VCaP (cell line): Measurements from ENCODE around the gene PDIA6.

Experiments used
- H3K27ac ChIP-seq: fragments of 450-650 bp; 2 replicates; pipeline ENCODE4 v1.5.1; 2017
- CTCF ChIP-seq: fragments of 450-650 bp; conservative IDR thresholded peaks from 2 replicates; pipeline ENCODE4 v1.5.1; 2017; ENCODE audit warnings: mild to moderate bottlenecking, moderate library complexity

Gene PDIA6

GRCh38 chr2:10798783-10799182 is 13.8 kb downstream of the PDIA6 start:
- no peak overlapping the region for H3K27ac ChIP-seq
- TF ChIP-seq CTCF: peak; percentile 38

- no peak for TF ChIP-seq CTCF
- no peak overlapping the region for H3K27ac ChIP-seq
These were observed 15.9 kb downstream of the PDIA6 start for GRCh38 chr2:10796703-10797102.

GRCh38 chr2:10795508-10796046 is 17.0 kb downstream of the PDIA6 start:
- TF ChIP-seq CTCF: no peak

GRCh38 chr2:10794876-10795275 is 17.7 kb downstream of the PDIA6 start:
- no peak for TF ChIP-seq CTCF
- peak overlapping the region; percentile 19; the same call in 1 of the 2 replicates for H3K27ac ChIP-seq

More at GRCh38 chr2:10795508-10796046, 17.0 kb downstream of the PDIA6 start:
- no peak overlapping the region for H3K27ac ChIP-seq

- no peak for TF ChIP-seq CTCF
- H3K27ac ChIP-seq: peak overlapping the region; percentile 19
These were observed 18.8 kb downstream of the PDIA6 start for GRCh38 chr2:10793816-10794215.

GRCh38 chr2:10792660-10793400 is 19.8 kb downstream of the PDIA6 start:
- H3K27ac ChIP-seq: no peak overlapping the region
- TF ChIP-seq CTCF: no peak; the same call in 1 of the 2 replicates

- TF ChIP-seq CTCF: no peak
- H3K27ac ChIP-seq: no peak overlapping the region
These were observed 20.5 kb downstream of the PDIA6 start for GRCh38 chr2:10792001-10792634.
